Neuronal stem cell (in vitro differentiated cells): Measurements from ENCODE around the gene MAD2L1.
"Not testable (repeated sequence)": the region's sequence is repeated elsewhere in the genome, so short reads cannot be mapped to it uniquely, and the experiment has no call there.

ENCODE experiments used
- DNase-seq: peaks from one replicate; pipeline ENCODE4 v3.0.0-alpha.2; 2013; ENCODE audit warnings: low spot score
- H2AFZ ChIP-seq: one replicate; pipeline ENCODE4 v1.6.1; 2013; ENCODE audit warnings: mild to moderate bottlenecking, low read length, inconsistent platforms
- H2AK5ac ChIP-seq: 2 replicates; pipeline ENCODE4 v1.6.1; 2013; ENCODE audit warnings: low read depth, mild to moderate bottlenecking, inconsistent platforms, low read length, moderate library complexity, mixed read lengths
- H2BK120ac ChIP-seq: 2 replicates; pipeline ENCODE4 v1.6.1; 2013; ENCODE audit warnings: low read depth, mild to moderate bottlenecking, inconsistent platforms, low read length, moderate library complexity, mixed read lengths
- H2BK12ac ChIP-seq: one replicate; pipeline ENCODE4 v1.6.1; 2013; ENCODE audit warnings: low read length, inconsistent platforms
- H2BK15ac ChIP-seq: 2 replicates; pipeline ENCODE4 v1.6.1; 2013; ENCODE audit warnings: mild to moderate bottlenecking, low read length, inconsistent platforms, mixed read lengths
- H2BK5ac ChIP-seq: one replicate; pipeline ENCODE4 v1.6.1; 2013; ENCODE audit warnings: inconsistent platforms, mild to moderate bottlenecking, low read length, moderate library complexity
- H3K14ac ChIP-seq: one replicate; pipeline ENCODE4 v1.6.1; 2013; ENCODE audit warnings: low read length, inconsistent platforms
- H3K18ac ChIP-seq: 2 replicates; pipeline ENCODE4 v1.6.1; 2013; ENCODE audit warnings: low read length, inconsistent platforms
- H3K23ac ChIP-seq: 2 replicates; pipeline ENCODE4 v1.6.1; 2013; ENCODE audit warnings: low read depth, mild to moderate bottlenecking, mixed read lengths, low read length, inconsistent platforms; ENCODE audit not compliant: poor library complexity
- H3K27ac ChIP-seq: replicated peaks from 3 replicates; pipeline ENCODE4 v1.5.1; 2013; ENCODE audit warnings: low read length, inconsistent platforms
- H3K27me3 ChIP-seq, 3 experiments: 2 replicates each; pipeline ENCODE4 v1.6.1; 2013; ENCODE audit warnings: low read length in 3 of 3, mild to moderate bottlenecking in 2 of 3, inconsistent platforms in 1 of 3, low read depth in 1 of 3, mixed read lengths in 1 of 3, moderate library complexity in 1 of 3; ENCODE audit not compliant: control insufficient read depth in 3 of 3, insufficient read depth in 3 of 3
- H3K36me3 ChIP-seq, 2 donors: replicated peaks in 1 of 2; 2 replicates each; pipeline ENCODE4 v1.6.1; 2013; ENCODE audit warnings: low read length in 2 of 2; ENCODE audit not compliant: control insufficient read depth in 2 of 2, insufficient read depth in 2 of 2
- H3K4ac ChIP-seq: 2 replicates; pipeline ENCODE4 v1.6.1; 2013; ENCODE audit warnings: inconsistent platforms, mild to moderate bottlenecking, low read length, moderate library complexity
- H3K4me1 ChIP-seq, 2 donors: 1 replicate in 1 of 2; 2 replicates in 1 of 2; pipeline ENCODE4 v1.6.1; 2013; ENCODE audit warnings: low read length in 2 of 2, low read depth in 1 of 2; ENCODE audit not compliant: control insufficient read depth in 2 of 2, insufficient read depth in 1 of 2
- H3K4me2 ChIP-seq: one replicate; pipeline ENCODE4 v1.6.1; 2013; ENCODE audit warnings: mild to moderate bottlenecking, low read length, inconsistent platforms; ENCODE audit not compliant: insufficient read depth, poor library complexity, severe bottlenecking
- H3K4me3 ChIP-seq, 2 donors: 2 replicates each; pipeline ENCODE4 v1.5.1; 2013; ENCODE audit warnings: low read length in 2 of 2, mild to moderate bottlenecking in 2 of 2, inconsistent platforms in 1 of 2, moderate library complexity in 1 of 2
- H3K79me1 ChIP-seq: one replicate; pipeline ENCODE4 v1.6.1; 2013; ENCODE audit warnings: low read depth, mild to moderate bottlenecking, inconsistent platforms, low read length, moderate library complexity
- H3K9ac ChIP-seq: one replicate; pipeline ENCODE4 v1.6.1; 2013; ENCODE audit warnings: mild to moderate bottlenecking, low read depth, low read length, inconsistent platforms; ENCODE audit not compliant: poor library complexity
- H3K9me3 ChIP-seq, 2 donors: replicated peaks in 1 of 2; 2 replicates each; pipeline versions ENCODE3 to v1.6.1; 2013; ENCODE audit warnings: low read length in 2 of 2, mild to moderate bottlenecking in 2 of 2, inconsistent platforms in 1 of 2, low read depth in 1 of 2, mixed read lengths in 1 of 2, moderate library complexity in 1 of 2; ENCODE audit not compliant: control insufficient read depth in 2 of 2, insufficient read depth in 1 of 2
- H4K8ac ChIP-seq: one replicate; pipeline ENCODE4 v1.6.1; 2013; ENCODE audit warnings: low read depth, mild to moderate bottlenecking, inconsistent platforms, low read length, moderate library complexity
- H4K91ac ChIP-seq: one replicate; pipeline ENCODE4 v1.6.1; 2013; ENCODE audit warnings: low read length, low read depth, mild to moderate bottlenecking, inconsistent platforms; ENCODE audit not compliant: poor library complexity
- WGBS, 2 donors: extraction: QIAGEN DNeasy Blood & Tissue Kit; methylation state at CpG; one replicate each; pipeline ENCODE4 v1.1.7; 2013; ENCODE audit warnings: missing lambda C conversion rate in 2 of 2, mixed read lengths in 1 of 2; ENCODE audit not compliant: insufficient read length in 2 of 2, insufficient replicate concordance in 1 of 2; ENCODE audit errors: extremely low coverage in 2 of 2; 5-methylcytosine and 5-hydroxymethylcytosine counted together

The MAD2L1 gene

DNA sequence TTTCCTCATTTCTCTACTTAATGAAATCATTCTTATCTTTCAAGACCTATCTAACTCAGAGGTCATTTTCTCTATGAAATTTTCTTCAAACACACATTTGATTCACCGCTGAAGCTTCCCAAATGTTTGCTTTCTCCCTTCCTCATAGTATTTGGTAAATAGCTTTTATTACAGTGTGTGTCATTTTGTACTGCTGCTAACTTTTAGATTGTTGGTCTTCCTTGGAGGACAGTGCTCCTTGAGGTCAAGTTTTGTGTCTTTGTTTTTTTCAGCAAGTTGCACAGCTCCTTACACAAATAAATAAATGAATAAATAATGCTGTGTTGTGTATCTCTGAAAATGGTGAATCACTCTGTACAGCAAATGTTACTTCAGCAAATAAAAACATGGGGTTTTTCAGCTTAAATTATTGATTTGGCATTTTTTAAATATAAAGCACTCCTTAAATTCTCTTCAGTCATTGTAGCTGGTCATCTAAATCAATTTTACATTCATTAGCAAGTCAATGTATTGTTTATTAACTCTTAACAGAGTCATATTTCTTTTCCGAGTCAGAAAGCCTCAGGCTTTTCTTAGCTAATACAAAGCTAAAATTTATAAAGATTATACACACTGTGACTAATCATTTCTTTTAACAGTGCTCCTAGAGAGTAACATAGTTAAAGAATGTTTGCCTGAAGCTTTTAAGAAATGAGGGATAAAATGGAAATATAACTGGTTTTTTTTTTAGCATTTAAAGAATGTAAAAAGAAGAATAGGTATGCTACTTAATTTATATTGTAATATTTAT, 30.1 kb upstream of the MAD2L1 start:
- H3K23ac ChIP-seq: no peak overlapping the region
- H2BK15ac ChIP-seq: no peak overlapping the region
- H2BK5ac ChIP-seq: no peak overlapping the region
- H3K27ac ChIP-seq: no peak overlapping the region
- H3K4me2 ChIP-seq: no peak overlapping the region
- WGBS, 2 donors: no CpG with 5 or more reads among the region's 2 CpGs
- H3K4me3 ChIP-seq: no peak overlapping the region
- H3K14ac ChIP-seq: no peak overlapping the region
- H4K8ac ChIP-seq: no peak overlapping the region
- H3K79me1 ChIP-seq: no peaks in the 10 kb centered on the region
- H3K9me3 ChIP-seq: no peaks in the 10 kb centered on the region
- H3K4ac ChIP-seq: no peak overlapping the region
- no peak overlapping the region for H3K9ac ChIP-seq
- no peak overlapping the region for H2BK120ac ChIP-seq
- H2AFZ ChIP-seq: no peak overlapping the region
- H3K27me3 ChIP-seq: no peaks in the 10 kb centered on the region
- H3K18ac ChIP-seq: no peak overlapping the region
- H3K4me1 ChIP-seq: no peaks in the 10 kb centered on the region
- no peak overlapping the region for H2BK12ac ChIP-seq
- DNase-seq: no peak
- H3K36me3 ChIP-seq: no peaks in the 10 kb centered on the region
- H4K91ac ChIP-seq: no peak overlapping the region
- no peak overlapping the region for H2AK5ac ChIP-seq

DNA sequence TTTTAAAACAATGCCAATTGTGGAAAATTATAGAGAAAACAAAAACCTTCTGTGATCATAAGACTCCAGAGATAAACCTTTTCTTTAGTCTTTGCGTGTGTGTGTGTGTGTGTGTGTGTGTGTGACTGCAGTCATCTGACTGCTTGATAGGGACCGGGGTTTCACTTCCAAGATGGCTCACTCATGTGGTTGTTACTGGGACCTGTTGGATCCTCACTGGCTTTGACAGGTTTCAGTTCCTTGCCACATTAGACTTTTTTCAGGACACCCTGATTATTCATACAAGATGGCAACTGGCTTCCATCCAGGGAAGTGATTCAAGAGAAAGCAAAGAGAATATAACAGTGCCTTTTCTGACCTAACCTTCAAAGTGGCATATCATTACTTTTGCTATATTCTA, 21.9 kb upstream of the MAD2L1 start:
- Histone ChIP-seq H3K4me1 (no peaks in the 10 kb centered on the region), H2BK120ac (no peak overlapping the region), H3K23ac (no peak overlapping the region), H4K8ac (no peak overlapping the region), H3K4me2 (no peak overlapping the region), H3K27ac (no peak overlapping the region), H3K27me3 (no peaks in the 10 kb centered on the region), H3K18ac (no peak overlapping the region), H2BK15ac (no peak overlapping the region), H4K91ac (no peak overlapping the region), H3K9ac (no peak overlapping the region), H3K36me3 (no peaks in the 10 kb centered on the region), H2AFZ (no peak overlapping the region), H3K79me1 (peaks cover 2% of the 10 kb centered on the region), H3K9me3 (peaks cover 0 to 4% of the 10 kb centered on the region in 2 donors), H3K4me3 (no peak overlapping the region), H2BK5ac (no peak overlapping the region), H2AK5ac (no peak overlapping the region), H2BK12ac (no peak overlapping the region), H3K4ac (no peak overlapping the region), H3K14ac (no peak overlapping the region)
- no peak for DNase-seq
- no CpG with 5 or more reads among the region's 2 CpGs for WGBS, 2 donors

DNA sequence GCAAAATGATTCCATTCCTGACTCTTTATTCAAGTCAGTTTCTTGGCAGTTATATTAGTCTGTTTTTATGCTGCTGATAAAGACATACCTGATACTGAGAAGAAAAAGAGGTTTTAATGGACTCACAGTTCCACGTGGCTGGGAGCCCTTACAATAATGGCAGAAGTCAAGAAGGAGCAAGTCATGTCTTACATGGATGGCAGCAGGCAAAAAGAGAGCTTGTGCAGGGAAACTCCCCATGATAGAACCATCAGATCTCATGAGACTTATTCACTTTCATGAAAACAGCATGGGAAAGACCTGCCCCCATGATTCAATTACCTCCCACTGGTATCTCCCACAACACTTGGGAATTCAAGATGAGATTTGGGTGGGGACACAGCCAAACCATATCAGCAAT, 21.4 kb upstream of the MAD2L1 start:
- not testable (repeated sequence) for H3K36me3 ChIP-seq, H3K9me3 ChIP-seq, H3K27me3 ChIP-seq, H3K14ac ChIP-seq, H2BK5ac ChIP-seq, H3K9ac ChIP-seq, H3K79me1 ChIP-seq, H3K18ac ChIP-seq, H3K4me2 ChIP-seq, H3K23ac ChIP-seq, H2AK5ac ChIP-seq, H2AFZ ChIP-seq, H3K4ac ChIP-seq, H2BK15ac ChIP-seq, H4K8ac ChIP-seq, H4K91ac ChIP-seq, H3K4me3 ChIP-seq, H2BK120ac ChIP-seq, H3K4me1 ChIP-seq, H2BK12ac ChIP-seq, H3K27ac ChIP-seq, DNase-seq
- no CpG with 5 or more reads among the region's 1 CpG for WGBS, 2 donors

DNA sequence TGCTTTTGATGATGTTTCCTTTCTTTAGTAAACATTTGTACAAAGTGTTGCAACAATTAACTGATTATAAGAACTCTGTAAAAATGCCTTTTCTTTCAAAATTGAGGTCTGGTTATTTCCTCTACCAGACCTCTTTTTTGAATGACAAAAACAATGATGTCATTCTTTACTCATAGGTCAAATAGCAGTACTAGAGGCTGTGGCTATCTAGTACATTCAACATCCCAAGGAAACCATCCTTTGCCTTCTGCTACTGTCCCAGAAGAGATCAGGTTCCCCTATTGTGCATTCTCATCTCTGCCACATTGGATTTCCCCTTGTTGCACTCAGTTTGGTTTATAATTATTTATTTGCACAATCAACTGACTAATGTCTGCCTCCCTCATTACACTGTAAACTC, 19.1 kb upstream of the MAD2L1 start:
- Histone ChIP-seq H3K9me3 (peaks cover 0 to 4% of the 10 kb centered on the region in 2 donors), H4K8ac (no peak overlapping the region), H3K79me1 (peaks cover 2% of the 10 kb centered on the region), H4K91ac (no peak overlapping the region), H3K4me2 (no peak overlapping the region), H3K4me3 (no peak overlapping the region), H3K9ac (no peak overlapping the region), H2BK5ac (no peak overlapping the region), H3K14ac (no peak overlapping the region), H2AFZ (no peak overlapping the region), H3K18ac (no peak overlapping the region), H3K23ac (no peak overlapping the region), H2BK15ac (no peak overlapping the region), H3K36me3 (no peaks in the 10 kb centered on the region), H3K4me1 (peaks cover 2 to 11% of the 10 kb centered on the region in 2 donors), H2AK5ac (no peak overlapping the region), H2BK120ac (no peak overlapping the region), H3K27ac (no peak overlapping the region), H3K4ac (no peak overlapping the region), H2BK12ac (no peak overlapping the region), H3K27me3 (no peaks in the 10 kb centered on the region)
- no peak for DNase-seq
